ENCODE measurements around the gene RAD51D. TPM values are rescaled to one million over a fixed set of nuclear protein-coding genes. Genes with fewer than 3 reads are reported as not detected.

Gene RAD51D
- total and polyA plus RNA-seq, 3 experiments from 2014 or later = 11.9 to 29.8 (median 27.5) TPM

Other genes with a start within 250 kb of the RAD51D start
- 1 to 10 TPM in 1 of 2 experiments, under 1 TPM in 1; 0.90 to 1.8 TPM for gene CCT6B, start 158.4 kb downstream of the RAD51D start, total RNA-seq
- gene CCT6B, start 158.4 kb downstream of the RAD51D start, polyA plus RNA-seq = 0.74 TPM
- gene ZNF830, start 158.3 kb downstream of the RAD51D start, total RNA-seq = 10 to 100 TPM; 22.7 to 26.7 TPM
- gene ZNF830, start 158.3 kb downstream of the RAD51D start, polyA plus RNA-seq = 25.2 TPM
- gene LIG3, start 139.3 kb downstream of the RAD51D start, total RNA-seq = 10 to 100 TPM; 48.7 to 50.9 TPM
- gene LIG3, start 139.3 kb downstream of the RAD51D start, polyA plus RNA-seq = 14.7 TPM
- gene RFFL, start 56.2 kb downstream of the RAD51D start, total RNA-seq = 10 to 100 TPM; 30.2 to 33.1 TPM
- gene RFFL, start 56.2 kb downstream of the RAD51D start, polyA plus RNA-seq = 43.6 TPM
- under 1 TPM; 0.15 to 0.16 TPM for gene FNDC8, start 1.8 kb upstream of the RAD51D start, total RNA-seq
- not detected for gene FNDC8, start 1.8 kb upstream of the RAD51D start, polyA plus RNA-seq
- gene NLE1, start 22.4 kb upstream of the RAD51D start, total RNA-seq = 10 to 100 TPM; 54.0 to 58.3 TPM
- gene NLE1, start 22.4 kb upstream of the RAD51D start, polyA plus RNA-seq = 4.6 TPM
- gene UNC45B, start 28.0 kb upstream of the RAD51D start, total RNA-seq = not detected
- 0.43 TPM for gene UNC45B, start 28.0 kb upstream of the RAD51D start, polyA plus RNA-seq
- gene SLC35G3, start 74.5 kb upstream of the RAD51D start, total RNA-seq = not detected
- not detected for gene SLC35G3, start 74.5 kb upstream of the RAD51D start, polyA plus RNA-seq
- gene SLFN5, start 123.2 kb upstream of the RAD51D start, total RNA-seq = 10 to 100 TPM; 28.6 to 30.2 TPM
- gene SLFN5, start 123.2 kb upstream of the RAD51D start, polyA plus RNA-seq = 158 TPM

All from CD8-positive, alpha-beta memory T cell (primary cell).